Skeletal muscle tissue (tissue), 4 donors: ENCODE results near the gene CHD2. TPM values are rescaled to one million over a fixed set of nuclear protein-coding genes. Genes with fewer than 3 reads are reported as not detected.

Source experiments
- H3K27ac ChIP-seq: one replicate; pipeline ENCODE4 v1.7.0; 2013; ENCODE audit warnings: mild to moderate bottlenecking, low read depth, low read length, inconsistent platforms
- H3K27me3 ChIP-seq, 3 donors: one replicate each; pipeline ENCODE4 v1.7.0; 2013; ENCODE audit warnings: low read length in 3 of 3; ENCODE audit not compliant: control insufficient read depth in 3 of 3, insufficient read depth in 3 of 3
- H3K36me3 ChIP-seq, 3 donors: one replicate each; pipeline ENCODE4 v1.7.0; 2013; ENCODE audit warnings: low read length in 3 of 3; ENCODE audit not compliant: control insufficient read depth in 3 of 3, insufficient read depth in 3 of 3
- H3K4me1 ChIP-seq, 3 donors: one replicate each; pipeline ENCODE4 v1.7.0; 2013; ENCODE audit warnings: low read length in 3 of 3, mild to moderate bottlenecking in 3 of 3; ENCODE audit not compliant: control insufficient read depth in 3 of 3, insufficient read depth in 3 of 3
- H3K4me3 ChIP-seq, 3 donors: one replicate each; pipeline ENCODE4 v1.7.0; 2013; ENCODE audit warnings: low read length in 3 of 3
- H3K9ac ChIP-seq, 3 donors: one replicate each; pipeline ENCODE4 v1.7.0; 2013; ENCODE audit warnings: low read length in 3 of 3, mild to moderate bottlenecking in 3 of 3, moderate library complexity in 2 of 3, low read depth in 1 of 3
- H3K9me3 ChIP-seq, 3 donors: one replicate each; pipeline ENCODE4 v1.7.0; 2013; ENCODE audit warnings: low read length in 3 of 3; ENCODE audit not compliant: control insufficient read depth in 3 of 3
- total RNA-seq: library from RNA; depleted of rRNA; stranded (reverse); fragments of >200 nt; gene quantifications from one replicate; pipeline ENCODE4 v1.2.3, GENCODE V29; 2014
- donor health status: Osteomylitis.

The CHD2 gene
- total RNA-seq, 1 donor from 2014 or later = 105 TPM

GRCh38 chr15:92937901-92938300 lies 37.8 kb downstream of the CHD2 start:
- Histone ChIP-seq H3K4me3 (no peak overlapping the region), H3K27ac (no peak overlapping the region), H3K27me3 (no peaks in the 10 kb centered on the region), H3K9ac (no peak overlapping the region), H3K9me3 (no peaks in the 10 kb centered on the region), H3K36me3 (peaks cover 33 to 63% (median 60%) of the 10 kb centered on the region in 3 donors), H3K4me1 (no peaks in the 10 kb centered on the region)

GRCh38 chr15:92938387-92938786 lies 38.3 kb downstream of the CHD2 start:
- Histone ChIP-seq H3K36me3 (peaks cover 38 to 67% (median 65%) of the 10 kb centered on the region in 3 donors), H3K27me3 (no peaks in the 10 kb centered on the region), H3K27ac (no peak overlapping the region), H3K9ac (no peak overlapping the region), H3K4me1 (no peaks in the 10 kb centered on the region), H3K9me3 (no peaks in the 10 kb centered on the region), H3K4me3 (no peak overlapping the region)

GRCh38 chr15:92941668-92942067 lies 41.5 kb downstream of the CHD2 start:
- Histone ChIP-seq H3K9me3 (no peaks in the 10 kb centered on the region), H3K4me3 (no peak overlapping the region), H3K9ac (no peak overlapping the region), H3K36me3 (peaks cover 43 to 71% (median 71%) of the 10 kb centered on the region in 3 donors), H3K27ac (no peak overlapping the region), H3K4me1 (peaks cover 0 to 2% (median 0%) of the 10 kb centered on the region in 3 donors), H3K27me3 (no peaks in the 10 kb centered on the region)

DNA sequence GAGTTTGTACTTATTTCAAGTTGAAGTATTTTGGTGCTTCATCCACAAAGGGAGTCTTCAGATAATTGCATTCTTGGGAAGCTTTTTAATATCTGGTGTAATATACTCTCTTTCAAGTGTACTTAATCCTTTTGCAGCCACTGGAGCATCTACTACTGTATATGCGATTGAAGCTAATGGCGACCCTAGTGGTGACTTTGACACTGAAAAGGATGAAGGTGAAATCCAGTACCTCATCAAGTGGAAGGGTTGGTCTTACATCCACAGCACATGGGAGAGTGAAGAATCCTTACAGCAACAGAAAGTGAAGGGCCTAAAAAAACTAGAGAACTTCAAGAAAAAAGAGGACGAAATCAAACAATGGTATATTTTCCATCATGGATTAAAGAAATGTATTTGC lies 42.6 kb downstream of the CHD2 start:
- Histone ChIP-seq H3K4me1 (peaks cover 0 to 2% (median 0%) of the 10 kb centered on the region in 3 donors), H3K27ac (no peak overlapping the region), H3K9me3 (no peaks in the 10 kb centered on the region), H3K27me3 (no peaks in the 10 kb centered on the region), H3K4me3 (no peak overlapping the region), H3K36me3 (peaks cover 47 to 78% (median 78%) of the 10 kb centered on the region in 3 donors), H3K9ac (no peak overlapping the region)

- Histone ChIP-seq H3K27me3 (no peaks in the 10 kb centered on the region), H3K36me3 (peaks cover 46 to 78% (median 77%) of the 10 kb centered on the region in 3 donors), H3K4me1 (peaks cover 0 to 2% (median 0%) of the 10 kb centered on the region in 3 donors), H3K4me3 (no peak overlapping the region), H3K9ac (no peak overlapping the region), H3K9me3 (no peaks in the 10 kb centered on the region), H3K27ac (no peak overlapping the region)
Measured at GRCh38 chr15:92943581-92943980, 43.5 kb downstream of the CHD2 start.

DNA sequence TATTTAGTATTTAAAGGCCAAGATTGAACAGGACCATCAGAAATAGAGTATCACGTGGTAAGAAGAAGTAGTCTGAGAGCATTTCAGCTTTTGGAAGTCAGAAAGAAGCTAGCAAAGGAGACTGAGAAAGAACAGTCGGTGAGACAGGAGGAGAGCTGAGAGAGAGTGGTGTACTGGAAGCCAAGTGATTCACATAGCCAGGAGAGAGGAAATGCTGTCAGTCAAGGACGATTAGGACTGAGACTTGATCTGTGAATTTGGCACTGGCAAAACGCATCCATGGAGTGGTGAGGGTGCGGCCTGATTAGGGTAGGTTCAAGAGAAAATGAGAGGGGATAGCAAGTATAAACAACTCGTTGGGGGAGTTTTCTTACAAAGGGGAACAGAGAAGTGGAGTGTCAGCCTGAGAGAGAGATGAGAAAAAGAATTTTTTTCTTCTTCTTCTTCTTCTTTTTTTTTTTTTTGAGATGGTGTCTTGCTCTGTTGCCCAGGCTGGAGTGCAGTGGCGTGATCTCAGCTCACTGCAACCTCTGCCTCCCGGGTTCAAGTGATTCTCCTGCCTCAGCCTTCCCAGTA lies 44.9 kb downstream of the CHD2 start:
- Histone ChIP-seq H3K27ac (peak overlapping the region; percentile 23), H3K27me3 (no peaks in the 10 kb centered on the region), H3K36me3 (peaks cover 47 to 78% (median 75%) of the 10 kb centered on the region in 3 donors), H3K9me3 (peaks cover 0 to 9% (median 5%) of the 10 kb centered on the region in 3 donors), H3K9ac (no peak overlapping the region), H3K4me3 (no peak overlapping the region), H3K4me1 (peaks cover 0 to 2% (median 0%) of the 10 kb centered on the region in 3 donors)

GRCh38 chr15:92947071-92947730 lies 47.1 kb downstream of the CHD2 start:
- Histone ChIP-seq H3K27me3 (no peaks in the 10 kb centered on the region), H3K27ac (no peak overlapping the region), H3K9me3 (peaks cover 0 to 9% (median 5%) of the 10 kb centered on the region in 3 donors), H3K4me3 (no peak overlapping the region), H3K4me1 (peaks cover 0 to 4% (median 2%) of the 10 kb centered on the region in 3 donors), H3K9ac (no peak overlapping the region), H3K36me3 (peaks cover 43 to 74% (median 72%) of the 10 kb centered on the region in 3 donors)

DNA sequence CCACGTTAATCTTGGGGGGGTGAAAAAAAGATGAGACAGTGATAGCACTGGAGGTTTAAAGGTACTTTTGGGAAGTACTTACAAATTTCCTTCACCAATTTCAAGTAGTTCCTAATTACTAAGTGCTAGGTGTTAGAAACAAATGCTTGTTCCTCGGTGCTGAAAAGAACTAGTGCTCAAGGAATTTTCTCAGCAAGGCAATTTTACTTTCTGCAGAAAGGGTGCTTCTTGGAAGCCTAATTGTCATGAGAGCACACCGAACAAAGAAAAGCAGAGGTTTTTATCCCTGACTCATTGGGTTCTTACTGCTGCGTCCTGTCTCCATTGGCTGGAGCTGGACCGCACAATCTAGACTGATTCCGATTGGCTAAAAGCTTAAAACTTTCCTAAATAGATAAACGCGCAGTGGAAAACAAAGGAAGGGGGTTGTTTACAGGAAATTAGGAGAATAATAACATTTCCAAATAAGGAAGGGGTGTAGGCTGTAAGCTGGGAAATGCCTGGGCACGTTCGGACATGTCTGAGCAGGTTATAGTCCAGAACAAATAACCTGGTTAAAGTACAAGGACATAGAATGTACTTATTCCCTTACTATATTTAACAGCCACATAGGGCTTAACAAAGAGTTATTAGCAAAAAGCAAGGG lies 49.6 kb downstream of the CHD2 start:
- Histone ChIP-seq H3K36me3 (peaks cover 36 to 70% (median 69%) of the 10 kb centered on the region in 3 donors), H3K9me3 (peaks cover 0 to 9% (median 5%) of the 10 kb centered on the region in 3 donors), H3K27ac (no peak overlapping the region)

DNA sequence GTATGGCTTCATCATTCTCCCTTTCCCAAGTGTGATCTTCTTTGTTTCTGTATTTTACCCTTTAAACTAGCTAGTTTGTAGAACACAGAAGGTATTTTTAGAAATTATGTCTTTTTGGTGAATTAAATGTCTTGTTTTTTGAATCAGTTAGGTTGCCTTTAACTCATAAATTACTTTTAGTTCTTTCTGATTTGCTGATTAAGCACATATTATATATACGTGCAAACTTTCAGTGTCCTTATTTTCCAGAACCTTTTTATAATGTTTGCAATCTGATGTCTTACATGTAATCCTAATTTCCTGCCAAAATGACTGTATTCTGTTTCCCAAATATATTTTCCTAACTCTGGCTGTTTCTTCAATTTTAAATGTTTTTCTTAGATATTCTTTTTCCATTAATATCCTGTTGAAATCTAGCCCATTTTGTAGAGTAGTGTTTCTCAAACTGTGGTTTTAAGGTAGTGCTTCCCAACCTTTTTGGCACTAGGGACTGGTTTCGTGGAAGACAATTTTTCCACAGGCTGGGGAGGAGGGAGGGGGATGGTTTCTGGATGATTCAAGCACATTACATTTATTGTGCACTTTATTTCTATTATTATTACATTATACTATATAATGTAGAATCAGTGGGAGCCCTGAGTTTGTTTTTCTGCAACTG lies 51.8 kb downstream of the CHD2 start:
- Histone ChIP-seq H3K9me3 (peaks cover 0 to 9% (median 5%) of the 10 kb centered on the region in 3 donors), H3K4me3 (no peak overlapping the region), H3K4me1 (peaks cover 0 to 4% (median 0%) of the 10 kb centered on the region in 3 donors), H3K36me3 (peaks cover 39 to 76% (median 75%) of the 10 kb centered on the region in 3 donors), H3K9ac (no peak overlapping the region), H3K27me3 (no peaks in the 10 kb centered on the region), H3K27ac (no peak overlapping the region)

More for the DNA sequence above, 49.6 kb downstream of the CHD2 start:
- H3K9ac ChIP-seq = no peak overlapping the region
- H3K27me3 ChIP-seq = no peaks in the 10 kb centered on the region
- peaks cover 0 to 4% (median 2%) of the 10 kb centered on the region in 3 donors for H3K4me1 ChIP-seq
- H3K4me3 ChIP-seq = no peak overlapping the region
